ENCODE data around the gene LRR1. TPM values are rescaled to one million over a fixed set of nuclear protein-coding genes. Genes with fewer than 3 reads are reported as not detected.
A peak's percentile ranks its signal among the peaks of the same experiment; 100 is the strongest.
"Not testable (repeated sequence)": the region's sequence is repeated elsewhere in the genome, so short reads cannot be mapped to it uniquely, and the experiment has no call there.

The LRR1 gene
- total RNA-seq, 4 donors from 2014 or later: 6.4 to 9.2 (median 8.6) TPM

DNA sequence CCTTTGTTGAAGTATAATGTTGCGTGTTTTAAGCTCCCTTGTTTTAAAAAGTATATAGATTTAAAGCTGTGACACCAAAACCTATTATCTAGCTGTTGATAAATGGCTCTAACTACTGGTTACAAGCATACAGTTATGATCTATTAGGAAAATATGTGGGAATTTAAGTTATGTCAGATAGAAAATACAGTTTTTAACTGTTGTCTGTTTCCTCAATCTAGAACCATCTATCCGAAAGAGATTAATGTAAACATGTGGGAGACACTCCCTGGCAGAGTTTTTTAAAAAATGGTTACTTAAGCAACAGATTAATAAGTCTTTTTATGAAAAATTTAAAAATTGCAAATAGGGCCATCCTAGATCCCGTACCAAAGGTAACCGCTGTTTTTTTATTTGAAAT is 13.5 kb downstream of the LRR1 start:
- DNase-seq (ENCODE audit: low spot score in 2 of 2): no peak
- Histone ChIP-seq H3K4me3 (no peak overlapping the region), H3K4me1 (no peaks in the 10 kb centered on the region), H3K36me3 (no peaks in the 10 kb centered on the region), H3K9me3 (no peaks in the 10 kb centered on the region), H3K27ac (no peak overlapping the region), H3K27me3 (no peaks in the 10 kb centered on the region)
- WGBS: 93% methylated on average over 4 of the region's 4 CpGs
- TF ChIP-seq EP300 (IDR thresholded peaks at IDR 0.05) (no peak), POLR2A (IDR thresholded peaks at IDR 0.05) (no peak), POLR2AphosphoS5 (IDR thresholded peaks at IDR 0.05) (no peak)
- TF ChIP-seq, protein P1, sequence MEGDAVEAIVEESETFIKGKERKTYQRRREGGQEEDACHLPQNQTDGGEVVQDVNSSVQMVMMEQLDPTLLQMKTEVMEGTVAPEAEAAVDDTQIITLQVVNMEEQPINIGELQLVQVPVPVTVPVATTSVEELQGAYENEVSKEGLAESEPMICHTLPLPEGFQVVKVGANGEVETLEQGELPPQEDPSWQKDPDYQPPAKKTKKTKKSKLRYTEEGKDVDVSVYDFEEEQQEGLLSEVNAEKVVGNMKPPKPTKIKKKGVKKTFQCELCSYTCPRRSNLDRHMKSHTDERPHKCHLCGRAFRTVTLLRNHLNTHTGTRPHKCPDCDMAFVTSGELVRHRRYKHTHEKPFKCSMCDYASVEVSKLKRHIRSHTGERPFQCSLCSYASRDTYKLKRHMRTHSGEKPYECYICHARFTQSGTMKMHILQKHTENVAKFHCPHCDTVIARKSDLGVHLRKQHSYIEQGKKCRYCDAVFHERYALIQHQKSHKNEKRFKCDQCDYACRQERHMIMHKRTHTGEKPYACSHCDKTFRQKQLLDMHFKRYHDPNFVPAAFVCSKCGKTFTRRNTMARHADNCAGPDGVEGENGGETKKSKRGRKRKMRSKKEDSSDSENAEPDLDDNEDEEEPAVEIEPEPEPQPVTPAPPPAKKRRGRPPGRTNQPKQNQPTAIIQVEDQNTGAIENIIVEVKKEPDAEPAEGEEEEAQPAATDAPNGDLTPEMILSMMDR (IDR thresholded peaks at IDR 0.05): no peak

DNA sequence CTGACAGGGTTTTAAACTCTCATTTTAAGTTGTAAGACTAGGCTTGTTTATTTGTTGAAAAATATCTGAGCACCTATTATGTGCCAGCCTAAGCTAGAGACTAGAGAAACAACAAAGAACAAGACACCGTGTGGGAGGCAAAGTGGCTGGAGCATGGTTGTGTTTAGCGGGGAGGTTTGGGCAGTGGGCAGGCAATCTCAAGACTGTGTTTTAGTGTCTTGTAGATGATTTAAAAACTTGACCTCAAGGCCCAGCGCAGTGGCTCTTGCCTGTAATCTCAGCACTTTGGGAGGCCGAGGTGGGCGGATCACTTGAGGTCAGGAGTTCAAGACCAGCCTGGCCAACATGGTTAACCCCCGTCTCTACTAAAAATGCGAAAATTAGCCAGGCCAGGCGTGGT is 13.9 kb downstream of the LRR1 start:
- Histone ChIP-seq H3K27ac (no peak overlapping the region), H3K9me3 (no peaks in the 10 kb centered on the region)

DNA sequence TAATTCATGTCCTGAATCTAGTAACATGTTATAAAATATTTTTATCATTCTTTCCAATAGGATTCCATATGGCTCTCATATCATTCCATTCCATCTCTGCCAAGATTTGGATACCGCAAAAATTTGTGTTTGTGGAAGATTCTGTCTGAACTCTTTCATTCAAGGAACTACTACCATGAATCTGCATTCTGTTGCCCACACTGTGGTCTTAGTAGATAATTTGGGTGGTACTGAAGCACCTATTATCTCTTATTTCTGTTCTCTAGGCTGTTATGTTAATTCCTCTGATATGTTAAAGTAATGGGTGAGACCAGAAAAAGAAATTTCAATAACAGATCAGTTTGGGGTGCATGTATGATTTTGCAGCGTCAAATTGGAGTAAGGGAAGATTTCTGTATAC is 15.5 kb downstream of the LRR1 start:
- Histone ChIP-seq H3K27me3 (no peaks in the 10 kb centered on the region), H3K4me3 (no peak overlapping the region), H3K9me3 (no peaks in the 10 kb centered on the region), H3K27ac (no peak overlapping the region), H3K4me1 (peaks cover 6% of the 10 kb centered on the region), H3K36me3 (peaks cover 13% of the 10 kb centered on the region)
- WGBS: 86% methylated on average over 2 of the region's 2 CpGs
- no peak for DNase-seq (ENCODE audit: low spot score in 2 of 2)
- TF ChIP-seq, protein P1 (IDR thresholded peaks at IDR 0.05): no peak
- TF ChIP-seq POLR2A (IDR thresholded peaks at IDR 0.05): no peak
- no peak for TF ChIP-seq EP300 (IDR thresholded peaks at IDR 0.05)
- TF ChIP-seq POLR2AphosphoS5 (IDR thresholded peaks at IDR 0.05): no peak

More for the DNA sequence above, 13.9 kb downstream of the LRR1 start:
- Histone ChIP-seq H3K4me1 (no peaks in the 10 kb centered on the region), H3K27me3 (no peaks in the 10 kb centered on the region), H3K36me3 (no peaks in the 10 kb centered on the region), H3K4me3 (no peak overlapping the region)
- 88% methylated on average over 8 of the region's 8 CpGs for WGBS
- DNase-seq (ENCODE audit: low spot score in 2 of 2): no peak
- TF ChIP-seq, protein P1 (IDR thresholded peaks at IDR 0.05): no peak
- no peak for TF ChIP-seq POLR2A (IDR thresholded peaks at IDR 0.05)
- TF ChIP-seq POLR2AphosphoS5 (IDR thresholded peaks at IDR 0.05): no peak
- no peak for TF ChIP-seq EP300 (IDR thresholded peaks at IDR 0.05)

DNA sequence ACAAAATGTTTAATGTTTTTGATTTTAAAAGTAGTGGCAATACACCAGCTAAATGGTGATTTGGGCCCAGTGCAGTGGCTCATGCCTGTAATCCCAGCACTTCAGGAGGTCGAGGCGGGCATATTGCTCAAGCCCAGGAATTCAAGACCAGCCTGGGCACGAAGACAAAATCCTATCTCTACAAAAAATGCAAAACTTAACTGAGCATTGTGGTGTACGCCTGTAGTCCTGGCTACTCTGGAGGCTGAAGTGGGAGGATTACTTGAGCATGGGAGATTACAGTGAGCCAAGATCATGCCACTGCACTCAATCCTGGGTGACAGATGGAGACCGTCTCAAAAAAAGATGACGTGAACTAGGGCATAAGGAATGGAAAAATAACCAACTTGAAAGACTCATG is 17.0 kb downstream of the LRR1 start:
- no peak for DNase-seq (ENCODE audit: low spot score in 2 of 2)
- H3K9me3 ChIP-seq: no peaks in the 10 kb centered on the region
- no peak overlapping the region for H3K4me3 ChIP-seq
- no peak overlapping the region for H3K27ac ChIP-seq
- no peak for TF ChIP-seq EP300 (IDR thresholded peaks at IDR 0.05)
- TF ChIP-seq POLR2A (IDR thresholded peaks at IDR 0.05): no peak
- TF ChIP-seq POLR2AphosphoS5 (IDR thresholded peaks at IDR 0.05): no peak
- TF ChIP-seq, protein P1 (IDR thresholded peaks at IDR 0.05): no peak
- peaks cover 12% of the 10 kb centered on the region for H3K4me1 ChIP-seq
- no peaks in the 10 kb centered on the region for H3K27me3 ChIP-seq
- WGBS: 78% methylated on average over 6 of the region's 6 CpGs
- H3K36me3 ChIP-seq: peaks cover 13% of the 10 kb centered on the region

DNA sequence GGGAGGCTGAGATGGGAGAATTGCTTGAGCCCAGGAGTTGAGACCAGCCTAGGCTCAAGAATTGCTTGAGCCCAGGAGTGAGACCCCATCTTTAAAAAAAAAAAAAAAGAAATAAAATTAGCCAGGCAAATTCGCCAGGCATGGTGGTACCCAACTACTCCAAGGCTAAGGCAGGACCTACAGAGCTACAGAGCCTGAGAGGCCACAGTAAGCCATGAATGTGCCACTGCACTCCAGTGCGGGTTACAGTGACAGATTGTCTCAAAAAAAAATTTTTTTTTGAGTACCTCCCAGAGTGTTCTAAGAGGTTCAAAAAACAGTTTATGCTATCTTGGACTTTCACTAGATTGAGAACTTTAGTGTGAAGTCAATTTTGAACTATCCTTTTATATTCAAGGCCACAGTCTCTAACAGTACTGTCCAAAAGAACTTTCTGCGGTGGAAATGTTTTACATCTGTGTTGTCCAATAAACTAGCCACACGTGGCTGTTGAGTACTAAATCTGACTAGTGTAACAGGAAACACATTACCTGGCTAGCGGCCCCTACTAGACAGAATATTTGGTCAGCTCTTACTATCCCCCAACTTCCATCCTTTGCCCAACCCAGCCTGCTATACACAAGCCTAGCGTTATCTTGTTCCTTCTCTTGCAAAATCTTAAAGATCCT is 19.2 kb downstream of the LRR1 start:
- DNase-seq (ENCODE audit: low spot score in 2 of 2): no peak
- H3K4me3 ChIP-seq: no peak overlapping the region
- H3K27ac ChIP-seq: no peak overlapping the region
- H3K9me3 ChIP-seq: no peaks in the 10 kb centered on the region
- no peaks in the 10 kb centered on the region for H3K27me3 ChIP-seq
- TF ChIP-seq, protein P1 (IDR thresholded peaks at IDR 0.05): no peak
- H3K36me3 ChIP-seq: peaks cover 13% of the 10 kb centered on the region
- 85% methylated on average over 6 of the region's 6 CpGs for WGBS
- peaks cover 30% of the 10 kb centered on the region for H3K4me1 ChIP-seq

DNA sequence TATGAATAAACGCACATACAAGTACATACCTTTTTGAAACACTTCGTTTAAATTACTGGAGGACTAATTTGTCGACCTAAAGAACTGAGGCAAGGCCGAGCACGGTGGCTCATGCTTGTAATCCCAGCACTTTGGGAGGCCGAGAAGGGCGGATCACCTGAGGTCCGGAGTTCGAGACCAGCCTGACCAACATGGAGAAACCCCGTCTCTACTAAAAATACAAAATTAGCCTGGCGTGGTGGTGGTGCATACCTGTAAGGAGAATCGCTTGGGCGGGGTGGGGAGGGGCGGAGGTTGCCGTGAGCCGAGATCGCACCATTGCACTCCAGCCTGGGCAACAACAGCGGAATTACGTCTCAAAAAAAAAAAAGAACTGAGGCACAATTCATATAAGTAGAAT is 20.5 kb downstream of the LRR1 start:
- DNase-seq (ENCODE audit: low spot score in 2 of 2); H3K27me3 ChIP-seq; H3K9me3 ChIP-seq: not testable (repeated sequence)
- H3K36me3 ChIP-seq: peaks cover 13% of the 10 kb centered on the region
- H3K4me3 ChIP-seq: peak overlapping the region; percentile 99
- H3K4me1 ChIP-seq: peaks cover 43% of the 10 kb centered on the region
- peak overlapping the region; percentile 99 for H3K27ac ChIP-seq
- WGBS: 55% methylated on average over 19 of the region's 19 CpGs

Data from suprapubic skin (tissue), 4 donors.